Embryonic facial prominence (tissue), 1 donor: ENCODE data around the gene UBE2G2.

Experiments used
- DNase-seq: peaks from one replicate; pipeline ENCODE4 v3.0.0-alpha.2; 2016; ENCODE audit errors: extremely low spot score

UBE2G2 gene

DNA sequence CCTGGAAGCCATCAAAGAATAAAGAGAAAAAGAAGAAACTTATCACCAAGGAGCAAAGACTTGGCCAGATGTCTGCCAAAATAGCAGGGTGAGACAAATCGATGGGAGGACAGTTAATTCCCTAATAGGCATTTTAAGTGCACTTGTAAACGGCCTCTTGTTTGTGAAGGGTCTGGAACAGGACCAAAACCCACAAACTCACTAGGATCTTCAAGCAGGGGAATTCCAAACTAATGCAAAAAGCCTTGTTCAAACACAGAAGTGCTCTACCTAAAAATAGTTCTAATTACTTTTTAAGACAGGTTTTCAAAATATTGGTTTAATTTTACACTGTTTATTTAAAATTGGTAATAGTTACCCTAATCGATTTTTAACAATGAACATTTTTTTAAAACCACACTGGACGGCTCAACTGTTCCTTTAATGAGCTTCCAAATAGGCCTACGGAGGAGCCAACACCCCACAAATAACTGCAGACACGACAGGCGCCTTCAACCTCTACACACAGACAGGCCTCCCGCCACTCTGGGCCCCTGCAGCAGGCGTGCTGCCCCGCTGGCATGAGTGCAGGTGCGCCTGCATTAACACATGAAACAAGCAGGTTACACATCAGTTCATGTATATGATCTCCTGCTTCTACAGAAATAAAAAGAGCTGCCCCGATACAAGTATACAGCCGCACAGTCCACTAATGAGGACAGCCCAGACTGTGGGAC lies 15.8 kb downstream of the UBE2G2 start:
- no peak for DNase-seq

DNA sequence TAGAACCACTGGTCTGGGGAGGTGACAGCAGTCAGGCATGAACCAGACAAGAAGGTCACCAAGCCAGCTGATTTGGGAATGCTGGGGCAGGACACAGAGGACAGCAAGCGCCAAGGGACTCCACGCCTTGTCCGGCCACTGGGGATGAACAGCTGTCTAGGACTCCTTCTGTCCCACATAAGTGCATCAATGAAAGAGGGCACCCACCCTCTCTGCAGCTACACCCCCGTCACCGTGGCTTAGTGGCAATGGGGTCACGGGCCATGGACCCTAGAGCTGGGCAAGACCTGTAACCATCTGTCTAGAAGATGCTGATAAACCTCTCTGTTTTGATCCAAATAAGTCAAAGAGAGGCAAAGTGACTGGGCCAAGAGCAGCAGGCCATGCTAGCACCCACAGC lies 16.8 kb downstream of the UBE2G2 start:
- no peak for DNase-seq

DNA sequence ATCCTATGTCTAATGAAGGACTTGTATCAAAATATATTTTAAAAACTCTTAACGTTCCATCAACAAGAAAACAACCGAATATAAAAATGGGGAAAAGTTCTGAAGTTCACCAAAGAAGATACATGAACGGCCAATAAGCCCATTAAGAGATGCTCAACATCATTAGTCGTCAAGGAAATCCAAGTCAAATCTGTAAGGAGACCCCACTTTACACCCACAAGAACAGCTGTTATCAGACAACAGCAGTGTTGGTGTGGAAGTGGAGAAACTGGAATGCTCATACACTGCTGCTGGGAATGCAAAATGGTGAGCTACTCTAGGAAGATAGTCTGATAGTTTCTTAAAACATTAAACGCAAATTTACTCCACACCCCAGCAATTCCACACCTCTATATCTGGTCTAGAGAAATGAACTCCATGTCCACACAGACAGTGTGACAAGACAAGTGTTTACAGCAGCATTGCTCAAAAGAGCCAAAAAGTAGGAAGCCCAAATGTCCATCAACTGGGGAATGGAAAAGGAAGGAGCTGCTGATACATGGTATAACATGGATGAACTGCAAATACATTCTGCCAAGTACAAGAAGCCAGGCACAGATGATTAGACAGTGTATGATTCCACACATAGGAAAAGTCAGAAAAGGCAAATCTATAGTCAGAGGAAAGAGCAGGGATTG lies 18.5 kb downstream of the UBE2G2 start:
- no peak for DNase-seq

DNA sequence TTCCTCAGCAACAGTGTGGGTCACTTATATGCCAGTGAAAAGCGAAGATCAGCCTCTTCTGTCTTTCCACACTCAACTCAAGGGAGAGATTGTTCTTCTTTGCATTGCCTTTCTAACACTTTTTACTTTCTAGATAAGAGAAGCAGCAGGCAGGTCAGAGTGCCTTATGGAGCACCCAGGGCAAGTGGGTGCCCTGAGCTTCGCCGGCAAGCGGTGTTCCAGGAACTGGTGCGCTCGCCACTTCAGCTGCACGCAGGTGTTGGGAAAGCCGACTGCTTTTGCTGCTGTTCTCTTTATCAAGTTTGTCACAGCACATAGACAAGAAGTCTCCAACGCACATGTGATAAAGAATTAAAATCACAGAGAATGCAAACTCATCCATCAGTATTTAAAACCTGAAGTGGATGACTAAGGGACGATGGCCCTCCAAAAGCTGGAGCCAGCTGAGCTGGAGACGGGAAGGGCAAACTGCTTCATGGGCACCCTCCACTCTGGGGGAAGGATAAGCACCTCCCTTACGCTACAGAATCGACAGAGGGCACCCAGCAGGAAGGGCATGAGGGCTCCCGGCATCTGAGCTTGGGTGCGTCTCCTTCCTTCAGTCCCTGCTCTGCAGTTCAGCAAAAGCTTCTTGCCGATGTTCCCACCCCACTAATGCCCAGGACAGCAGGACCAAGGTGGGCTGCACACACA lies 20.7 kb downstream of the UBE2G2 start:
- DNase-seq: no peak

DNA sequence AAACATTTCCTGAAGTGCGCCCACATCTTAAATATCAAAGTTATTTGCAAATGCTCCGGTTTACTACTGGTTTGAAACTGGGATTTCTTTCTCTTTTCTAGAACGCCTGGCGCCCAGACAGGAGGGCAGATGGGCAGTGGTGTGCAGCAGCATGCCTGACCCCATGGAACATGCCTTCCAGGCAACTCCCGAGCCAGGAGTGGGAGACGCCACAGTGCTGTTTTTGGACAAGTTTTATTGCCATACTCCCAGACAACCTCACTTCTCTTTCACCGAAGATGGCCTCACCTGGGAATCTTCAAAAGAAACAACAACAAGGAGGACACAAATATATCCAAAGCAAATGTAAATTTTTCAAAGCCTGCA lies 21.5 kb downstream of the UBE2G2 start:
- no peak for DNase-seq

DNA sequence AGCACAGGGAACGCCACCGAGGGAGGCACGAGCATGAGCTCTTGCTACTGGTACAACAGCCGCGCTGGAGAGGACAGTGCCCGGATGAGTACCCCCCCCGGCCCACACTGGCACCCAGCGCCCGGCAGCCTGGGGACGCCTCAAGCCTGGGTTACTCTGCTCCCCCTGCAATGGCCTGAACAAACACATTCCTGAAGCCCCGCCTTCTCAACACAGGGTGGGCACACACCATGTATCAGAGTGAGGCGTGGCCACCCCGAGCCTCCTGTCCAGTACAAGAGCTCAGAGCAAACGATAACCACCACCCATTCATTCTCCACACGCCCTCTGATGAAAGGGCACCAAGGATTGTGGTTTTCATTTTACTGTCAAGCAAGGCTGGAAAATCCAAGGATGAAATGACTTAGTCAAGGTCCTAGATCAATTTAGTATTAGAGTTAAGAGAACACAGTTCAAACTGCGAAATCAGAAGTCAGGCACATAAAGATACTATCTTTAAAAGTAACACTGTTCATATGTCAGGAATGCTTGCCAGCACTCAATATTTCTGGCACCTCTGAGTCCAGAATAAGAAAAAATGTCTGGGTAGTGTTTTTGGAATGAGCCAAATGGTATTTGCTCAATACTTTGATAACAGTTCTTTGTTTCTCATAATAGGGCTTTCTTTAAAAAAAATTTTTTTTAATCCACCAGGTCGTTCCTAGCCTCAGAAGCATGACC lies 22.0 kb downstream of the UBE2G2 start:
- no peak for DNase-seq

DNA sequence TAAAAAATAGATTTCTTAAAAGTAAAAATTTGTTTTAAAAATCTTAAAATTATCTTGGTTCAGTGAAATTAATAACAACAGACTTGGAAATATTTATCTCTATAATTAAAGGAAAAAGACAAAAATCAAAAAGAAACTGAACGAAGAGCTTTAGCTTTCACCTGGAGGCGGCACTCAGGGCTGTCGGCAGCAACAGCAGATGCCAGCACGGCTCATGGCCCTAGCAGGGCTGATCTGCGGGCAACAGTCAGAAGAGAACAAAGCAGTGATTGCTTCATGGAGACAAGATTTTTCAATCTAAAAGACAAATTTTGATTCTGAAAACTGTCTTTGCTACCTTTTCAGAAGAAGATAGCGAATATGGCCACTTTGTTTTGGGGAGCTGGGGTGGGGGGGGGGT lies 22.6 kb downstream of the UBE2G2 start:
- no peak for DNase-seq

DNA sequence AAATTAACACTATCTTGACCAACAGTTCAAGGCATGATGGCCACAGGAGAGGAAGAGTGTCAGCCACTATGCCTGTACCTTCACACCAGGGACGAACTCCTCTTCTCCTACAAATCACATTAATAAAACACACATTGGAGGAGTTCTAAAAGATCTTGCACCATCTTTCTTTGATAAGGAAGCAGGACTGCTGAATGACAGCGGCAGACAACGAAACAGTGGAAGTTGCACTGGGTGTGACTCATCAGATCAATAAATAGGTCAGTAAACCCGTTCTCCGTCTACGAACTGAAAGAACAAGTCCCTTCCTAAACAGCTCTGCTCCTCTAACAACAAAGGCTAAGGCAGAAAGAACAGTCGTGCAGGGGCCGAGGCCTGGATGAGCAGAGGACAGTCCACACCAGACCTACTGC lies 23.1 kb downstream of the UBE2G2 start:
- DNase-seq: no peak

DNA sequence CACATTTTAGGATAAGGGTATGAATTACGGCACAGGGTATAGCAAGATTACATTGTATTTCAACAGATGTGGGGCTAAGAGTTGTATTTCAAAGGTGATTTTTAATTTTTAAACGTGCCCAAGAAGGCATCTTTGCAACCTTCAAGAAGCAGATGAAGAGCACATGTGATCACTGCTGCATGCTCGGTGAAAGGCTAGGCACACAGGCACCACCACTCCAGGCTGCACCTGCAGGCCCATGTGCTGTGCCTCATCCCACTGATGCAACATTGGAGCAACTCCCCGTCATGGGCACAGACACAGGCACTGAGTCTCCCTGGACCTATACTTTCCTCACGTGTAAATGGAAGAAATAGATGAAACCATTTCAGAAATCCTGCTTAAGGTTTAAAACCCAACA lies 23.5 kb downstream of the UBE2G2 start:
- DNase-seq: no peak

DNA sequence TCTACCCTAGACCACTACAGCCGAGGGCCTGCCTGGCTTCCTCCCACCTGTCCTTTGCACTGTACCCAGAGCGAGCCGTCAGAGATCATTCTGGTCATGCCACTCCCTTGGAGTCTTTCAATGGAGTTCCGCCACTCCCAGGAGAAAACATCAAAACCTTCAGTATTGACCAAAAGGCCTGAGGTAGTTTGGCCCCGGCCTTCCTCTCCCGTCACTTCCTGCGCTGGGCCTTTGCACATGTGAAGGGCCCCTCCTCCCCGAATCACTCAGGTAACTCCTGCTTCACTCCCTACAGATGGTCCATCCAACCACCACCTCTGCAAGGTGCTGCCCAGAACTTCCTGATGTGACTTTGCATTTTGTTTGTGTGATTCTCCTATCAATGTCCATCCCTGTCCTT lies 26.6 kb downstream of the UBE2G2 start:
- no peak for DNase-seq

DNA sequence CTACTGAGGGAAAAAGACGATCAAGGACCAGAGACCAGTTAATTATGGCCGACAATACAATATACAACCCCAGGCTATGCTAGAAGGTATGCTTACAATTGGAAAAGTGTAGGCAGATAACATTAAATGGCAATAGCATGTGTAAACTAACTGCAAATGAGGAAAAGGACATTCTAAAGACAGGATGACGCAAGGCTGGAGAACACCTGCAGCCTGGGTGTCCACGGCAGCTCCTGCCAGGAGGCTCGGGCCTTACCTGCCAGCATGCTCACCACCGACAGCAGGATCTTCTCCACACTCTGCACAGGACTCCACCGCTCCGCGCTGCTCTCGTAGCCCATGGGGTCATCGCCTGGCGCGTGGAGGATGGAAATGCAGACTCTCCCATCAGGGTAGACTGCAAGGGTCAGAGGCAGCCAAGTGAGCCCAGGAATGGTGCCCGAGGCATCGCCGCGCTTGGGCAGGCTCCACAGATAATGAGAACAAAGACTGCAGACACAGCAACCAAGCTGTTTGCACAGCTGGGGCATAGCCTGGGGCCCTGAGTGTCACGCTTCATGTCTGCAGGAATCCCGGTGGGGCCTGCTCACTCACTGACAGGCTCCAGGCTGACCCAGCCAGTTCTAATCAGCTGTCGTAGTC lies 28.2 kb downstream of the UBE2G2 start:
- no peak for DNase-seq

DNA sequence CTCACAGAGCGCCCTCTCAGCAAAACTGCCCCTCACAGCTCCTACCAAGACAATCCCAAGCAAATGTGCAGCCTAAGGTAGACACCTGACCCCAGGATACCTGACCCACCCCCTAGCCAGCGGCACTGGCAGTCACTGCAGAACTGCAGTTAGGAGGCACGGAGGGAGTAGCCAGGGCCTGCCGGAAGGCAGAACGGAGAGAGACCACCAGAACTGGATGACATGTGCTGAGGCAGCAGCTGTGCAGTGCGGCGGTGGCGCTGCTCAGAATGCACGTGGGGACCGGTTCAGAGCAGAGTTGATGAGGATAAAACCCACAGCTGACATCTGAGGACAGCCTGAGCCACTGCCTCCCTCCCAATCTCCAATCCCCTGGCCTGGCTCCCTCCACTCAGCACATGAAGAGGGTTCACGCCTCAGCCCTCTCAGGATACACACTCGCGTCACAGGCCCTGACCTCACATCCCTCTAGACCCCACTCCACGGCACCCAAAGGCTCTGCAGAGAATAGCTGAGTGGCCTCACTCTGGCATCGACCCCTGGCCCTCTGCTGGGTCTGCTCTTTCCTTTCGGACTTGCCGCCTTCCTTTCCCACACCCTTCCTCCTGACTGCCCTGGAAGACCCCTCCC lies 29.6 kb downstream of the UBE2G2 start:
- no peak for DNase-seq

DNA sequence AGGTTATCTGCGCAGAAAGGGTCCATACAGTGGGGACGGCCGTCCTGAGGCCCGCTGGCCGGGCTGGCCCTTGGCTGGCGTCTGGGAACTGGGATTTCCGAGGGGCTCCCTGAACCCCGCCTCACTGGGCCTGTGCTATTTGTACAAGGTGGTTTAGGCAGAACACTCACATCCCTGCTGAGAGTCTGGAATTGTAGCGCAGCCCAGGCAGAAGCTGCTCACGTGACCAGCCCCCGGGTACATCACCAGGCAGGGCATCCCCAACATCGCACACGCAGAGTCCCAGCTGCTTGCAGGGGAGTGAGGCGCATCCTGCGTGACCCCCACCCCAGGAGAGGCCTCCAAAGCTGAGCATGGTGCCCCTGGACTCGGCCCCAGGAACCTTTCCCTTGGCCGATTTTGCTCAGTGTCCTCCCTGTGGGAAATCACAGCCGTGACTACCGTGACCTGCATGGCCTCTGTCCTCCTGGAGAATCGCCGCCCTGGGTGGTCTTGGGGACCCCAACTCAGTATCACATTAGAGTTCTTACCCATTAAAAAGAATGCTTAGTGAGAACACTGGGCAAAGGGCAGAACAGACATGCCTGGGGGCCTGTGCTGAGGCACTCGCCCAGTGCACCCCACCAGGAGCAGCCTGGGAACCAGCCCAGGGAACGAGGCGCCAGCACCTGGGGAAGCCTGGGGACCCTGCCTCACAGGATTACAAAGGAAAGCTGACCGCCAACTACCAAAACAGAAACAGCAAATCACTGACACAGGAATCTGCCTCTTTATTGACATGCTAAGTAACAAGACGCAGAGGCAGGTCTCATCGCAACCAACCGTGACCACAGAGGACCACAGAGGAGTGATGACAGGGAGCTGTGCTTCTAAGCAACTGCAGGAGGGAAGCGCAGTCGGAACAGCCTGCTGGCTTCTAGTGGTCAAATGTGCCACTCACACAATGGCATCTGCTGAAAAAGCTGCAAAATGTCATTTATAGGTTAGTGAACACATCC lies 33.5 kb downstream of the UBE2G2 start:
- no peak for DNase-seq

DNA sequence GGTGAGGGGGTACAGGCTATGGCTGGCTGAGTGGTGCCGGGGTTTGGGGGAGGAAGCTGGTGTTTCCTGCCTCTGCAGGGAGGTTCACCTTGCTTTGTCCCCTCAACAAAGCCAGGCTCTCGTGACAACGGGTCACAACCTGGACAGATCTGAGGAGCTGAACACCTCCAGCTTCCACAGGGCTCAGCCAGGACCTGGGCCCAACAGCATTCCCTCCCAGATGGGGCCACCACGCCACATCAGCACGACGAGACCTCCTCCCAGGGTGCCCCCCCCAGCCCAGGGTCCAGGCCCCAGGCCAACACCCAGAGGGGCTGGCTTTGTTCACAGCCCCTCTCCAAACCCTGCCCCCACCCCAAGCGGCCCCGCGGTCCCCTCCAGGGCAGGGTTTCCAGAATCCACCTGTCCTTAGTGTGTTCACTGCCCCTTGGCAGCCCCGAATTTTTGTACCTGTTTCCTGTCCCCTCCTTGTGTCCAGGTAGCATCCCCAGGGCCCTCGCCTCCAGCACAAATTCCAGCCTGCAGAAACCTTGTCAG lies 34.7 kb downstream of the UBE2G2 start:
- DNase-seq: no peak

DNA sequence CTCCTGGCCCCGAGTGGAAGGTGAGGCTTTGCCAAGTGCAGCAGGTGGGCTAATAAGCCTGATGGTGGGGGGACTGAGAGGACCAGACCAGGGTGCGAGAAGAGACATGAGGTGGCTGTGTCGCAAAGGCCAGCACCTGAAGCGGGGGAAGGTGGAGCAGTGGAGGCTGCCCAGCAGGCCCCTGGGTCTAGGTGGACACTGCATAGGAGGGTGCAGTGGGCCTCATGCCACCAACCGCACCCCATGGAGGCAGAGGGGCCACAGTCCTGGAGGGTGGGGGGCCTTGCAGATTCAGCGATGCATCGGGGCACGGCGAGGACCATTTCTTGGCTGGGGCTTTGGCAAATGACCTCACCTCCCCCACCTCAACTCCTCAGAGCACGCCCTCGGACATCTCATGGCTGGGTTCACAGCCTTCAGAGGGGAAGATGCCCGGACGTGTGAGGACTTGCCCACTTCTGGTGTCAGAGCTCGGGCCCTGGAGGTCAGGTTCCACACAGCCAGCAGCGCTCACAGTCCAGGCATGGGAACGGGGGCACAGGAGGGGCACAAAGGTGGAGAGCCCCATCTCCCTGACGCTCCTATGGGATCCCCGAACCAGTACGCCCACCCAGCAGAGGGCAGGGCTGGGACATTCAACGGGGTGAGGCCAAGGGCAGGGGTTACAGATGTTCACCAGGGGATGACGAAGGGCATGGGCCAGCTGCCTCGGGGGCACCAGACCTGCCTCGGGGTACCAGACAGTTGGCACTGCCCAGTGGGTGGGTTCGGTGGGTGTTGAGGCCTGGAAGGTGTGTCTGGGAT lies 35.4 kb downstream of the UBE2G2 start:
- DNase-seq: no peak

DNA sequence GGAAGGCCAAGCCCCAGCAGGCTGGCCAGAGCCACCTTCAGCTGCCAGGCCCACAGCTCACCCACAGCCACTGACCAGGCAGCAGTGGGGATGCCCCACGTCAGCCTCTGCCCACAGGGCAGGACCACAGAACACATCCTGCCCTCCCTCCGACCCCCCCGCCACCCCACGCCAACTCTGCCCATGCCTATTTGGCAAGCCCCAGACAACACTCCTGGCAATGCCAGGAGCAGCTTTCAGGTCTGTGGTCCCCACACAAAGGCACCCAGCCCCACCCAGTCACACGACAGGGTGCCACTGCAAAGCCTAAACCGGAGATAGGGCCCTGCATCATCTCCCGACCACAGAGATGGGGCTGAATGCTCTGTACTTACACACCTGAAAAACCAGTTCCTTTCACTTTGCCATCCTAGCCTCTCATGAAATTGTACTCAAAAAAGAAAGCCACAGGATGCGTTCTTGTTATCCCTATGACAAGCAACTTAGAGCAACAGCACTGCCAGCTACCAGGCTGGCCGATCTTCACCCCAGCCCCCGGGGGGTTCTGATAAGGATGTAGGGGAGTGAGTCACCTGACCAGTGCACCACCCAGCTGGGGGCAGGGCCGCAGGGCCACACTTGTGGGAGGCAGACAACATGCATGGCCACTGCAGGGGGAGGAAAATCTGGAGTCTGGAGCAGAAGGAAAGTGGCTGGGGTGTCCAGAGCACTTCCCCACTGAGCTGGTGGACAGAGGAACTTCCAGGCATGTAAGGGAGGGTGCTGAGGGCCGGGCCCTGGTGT lies 36.2 kb downstream of the UBE2G2 start:
- no peak for DNase-seq

DNA sequence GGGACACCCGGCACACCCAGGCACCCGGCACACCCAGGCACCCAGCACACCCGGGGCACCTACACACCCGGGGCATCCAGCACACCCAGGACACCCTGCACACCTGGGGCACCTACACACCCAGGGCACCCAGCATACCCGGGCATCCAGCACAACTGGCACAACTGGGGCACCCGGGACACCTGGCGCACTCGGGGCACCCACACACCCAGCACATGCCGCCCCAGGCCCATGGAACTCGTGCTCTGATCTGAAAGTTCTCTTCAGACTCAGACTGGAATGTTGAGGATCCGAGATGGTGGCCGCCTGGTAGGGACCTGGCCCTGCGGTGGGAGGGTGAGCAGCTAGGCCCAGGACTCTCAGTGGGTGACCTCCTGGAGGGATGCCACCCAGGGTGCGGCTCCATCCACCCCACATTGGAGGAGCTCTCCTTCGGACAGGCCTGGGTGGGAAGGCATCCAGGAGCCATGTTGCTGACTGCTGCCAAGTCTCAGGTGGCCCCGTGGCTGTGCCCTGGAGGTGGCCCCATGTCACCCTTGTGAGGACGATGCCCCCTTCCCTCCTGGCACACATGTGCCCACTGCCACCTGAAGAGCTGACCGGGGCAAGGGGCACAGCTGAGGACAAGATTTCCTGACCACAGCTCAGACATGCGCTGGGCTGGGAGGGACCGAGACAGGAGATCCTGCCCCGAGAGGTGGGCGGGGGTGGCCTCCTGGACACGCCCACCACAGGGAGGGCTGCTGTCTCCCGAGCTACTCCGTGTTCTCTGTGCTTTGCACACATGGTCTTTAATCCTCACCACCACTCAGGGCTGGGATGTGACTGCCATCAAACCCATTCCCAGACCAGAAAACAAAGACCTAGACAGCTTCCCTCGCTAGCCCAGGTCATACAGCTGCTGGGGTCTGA lies 37.0 kb downstream of the UBE2G2 start:
- DNase-seq: no peak
